Tibial nerve (tissue), 4 donors: ENCODE measurements around the gene TRPM1.

ENCODE experiments used
- EP300 ChIP-seq, 2 donors: sonication (generic); formaldehyde crosslinking; IDR thresholded peaks; one replicate each; pipeline ENCODE4 v1.6.1; 2017; ENCODE audit warnings: antibody characterized with exemption in 2 of 2, mild to moderate bottlenecking in 1 of 2
- POLR2A ChIP-seq, 2 donors: fragments of 450-650 bp; IDR thresholded peaks; one replicate each; pipeline ENCODE4 v1.6.1; 2017; ENCODE audit warnings: antibody characterized with exemption in 2 of 2, mild to moderate bottlenecking in 2 of 2, moderate library complexity in 2 of 2
- TF ChIP-seq, protein P1 (sequence below), 5 experiments: fragments of 200-600 bp in 3 of 5; fragments of 450-650 bp in 2 of 5; sonication (generic) in 3 of 5; IDR thresholded peaks; one replicate each; pipeline ENCODE4 v1.5.1; 2016 to 2019; ENCODE audit warnings: antibody characterized with exemption in 5 of 5, mild to moderate bottlenecking in 3 of 5, moderate library complexity in 2 of 5

GRCh38 chr15:30953183-30953582, 148.3 kb downstream of the TRPM1 start:
- TF ChIP-seq POLR2A (IDR thresholded peaks at IDR 0.05) (no peak), EP300 (IDR thresholded peaks at IDR 0.05) (no peak)
- TF ChIP-seq, protein P1, sequence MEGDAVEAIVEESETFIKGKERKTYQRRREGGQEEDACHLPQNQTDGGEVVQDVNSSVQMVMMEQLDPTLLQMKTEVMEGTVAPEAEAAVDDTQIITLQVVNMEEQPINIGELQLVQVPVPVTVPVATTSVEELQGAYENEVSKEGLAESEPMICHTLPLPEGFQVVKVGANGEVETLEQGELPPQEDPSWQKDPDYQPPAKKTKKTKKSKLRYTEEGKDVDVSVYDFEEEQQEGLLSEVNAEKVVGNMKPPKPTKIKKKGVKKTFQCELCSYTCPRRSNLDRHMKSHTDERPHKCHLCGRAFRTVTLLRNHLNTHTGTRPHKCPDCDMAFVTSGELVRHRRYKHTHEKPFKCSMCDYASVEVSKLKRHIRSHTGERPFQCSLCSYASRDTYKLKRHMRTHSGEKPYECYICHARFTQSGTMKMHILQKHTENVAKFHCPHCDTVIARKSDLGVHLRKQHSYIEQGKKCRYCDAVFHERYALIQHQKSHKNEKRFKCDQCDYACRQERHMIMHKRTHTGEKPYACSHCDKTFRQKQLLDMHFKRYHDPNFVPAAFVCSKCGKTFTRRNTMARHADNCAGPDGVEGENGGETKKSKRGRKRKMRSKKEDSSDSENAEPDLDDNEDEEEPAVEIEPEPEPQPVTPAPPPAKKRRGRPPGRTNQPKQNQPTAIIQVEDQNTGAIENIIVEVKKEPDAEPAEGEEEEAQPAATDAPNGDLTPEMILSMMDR (IDR thresholded peaks at IDR 0.05): no peak
